ENCODE results near the gene SNX33. TPM values are rescaled to one million over a fixed set of nuclear protein-coding genes. Genes with fewer than 3 reads are reported as not detected.

SNX33 gene
- total and polyA plus RNA-seq, 2 of the 13 experiments (the other 11 are each of a cell fraction or from before 2014, with no cell fraction given), result 11.0 to 11.6 TPM

DNA sequence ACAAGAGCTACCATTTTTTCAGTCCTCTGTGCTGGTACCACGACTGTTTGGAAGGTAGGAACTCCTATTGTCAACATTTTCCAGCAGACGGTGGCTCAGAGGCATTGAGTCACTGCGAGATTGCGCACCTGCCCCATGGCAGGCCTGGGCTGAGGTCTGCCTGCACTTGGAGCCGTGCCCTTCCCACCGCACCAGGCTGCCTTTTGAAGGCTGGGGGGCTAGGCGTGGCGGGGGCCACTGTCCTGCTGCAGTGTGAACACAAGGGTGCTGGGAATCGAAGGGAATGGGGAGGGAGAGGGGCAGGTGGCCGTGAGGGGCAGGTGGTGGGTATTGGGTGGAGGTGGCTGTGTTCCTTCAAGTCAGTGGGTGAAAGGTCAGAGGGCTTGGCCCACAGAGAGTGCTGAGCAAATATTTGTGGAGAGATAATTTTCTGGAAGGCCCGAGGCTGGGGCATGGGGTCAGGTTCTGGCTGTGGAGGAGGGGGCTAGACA lies 16.3 kb downstream of the SNX33 start (continued):
- no peak for TF ChIP-seq LCORL (IDR thresholded peaks at IDR 0.05)
- 0 out of 2 replicates have a peak, but pooled peaks have one; percentile 41 for TF ChIP-seq LCORL (CRISPR knock-in tag; IDR thresholded peaks at IDR 0.05)
- TF ChIP-seq FLYWCH1 (CRISPR knock-in tag; IDR thresholded peaks at IDR 0.05), result no peak
- TF ChIP-seq ZFP82 (CRISPR knock-in tag; IDR thresholded peaks at IDR 0.05; ENCODE audit: borderline replicate concordance), result no peak
- TF ChIP-seq, protein P1, sequence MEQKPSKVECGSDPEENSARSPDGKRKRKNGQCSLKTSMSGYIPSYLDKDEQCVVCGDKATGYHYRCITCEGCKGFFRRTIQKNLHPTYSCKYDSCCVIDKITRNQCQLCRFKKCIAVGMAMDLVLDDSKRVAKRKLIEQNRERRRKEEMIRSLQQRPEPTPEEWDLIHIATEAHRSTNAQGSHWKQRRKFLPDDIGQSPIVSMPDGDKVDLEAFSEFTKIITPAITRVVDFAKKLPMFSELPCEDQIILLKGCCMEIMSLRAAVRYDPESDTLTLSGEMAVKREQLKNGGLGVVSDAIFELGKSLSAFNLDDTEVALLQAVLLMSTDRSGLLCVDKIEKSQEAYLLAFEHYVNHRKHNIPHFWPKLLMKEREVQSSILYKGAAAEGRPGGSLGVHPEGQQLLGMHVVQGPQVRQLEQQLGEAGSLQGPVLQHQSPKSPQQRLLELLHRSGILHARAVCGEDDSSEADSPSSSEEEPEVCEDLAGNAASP (CRISPR knock-in tag; IDR thresholded peaks at IDR 0.05; ENCODE audit: borderline replicate concordance), result no peak
- TF ChIP-seq, protein P2, sequence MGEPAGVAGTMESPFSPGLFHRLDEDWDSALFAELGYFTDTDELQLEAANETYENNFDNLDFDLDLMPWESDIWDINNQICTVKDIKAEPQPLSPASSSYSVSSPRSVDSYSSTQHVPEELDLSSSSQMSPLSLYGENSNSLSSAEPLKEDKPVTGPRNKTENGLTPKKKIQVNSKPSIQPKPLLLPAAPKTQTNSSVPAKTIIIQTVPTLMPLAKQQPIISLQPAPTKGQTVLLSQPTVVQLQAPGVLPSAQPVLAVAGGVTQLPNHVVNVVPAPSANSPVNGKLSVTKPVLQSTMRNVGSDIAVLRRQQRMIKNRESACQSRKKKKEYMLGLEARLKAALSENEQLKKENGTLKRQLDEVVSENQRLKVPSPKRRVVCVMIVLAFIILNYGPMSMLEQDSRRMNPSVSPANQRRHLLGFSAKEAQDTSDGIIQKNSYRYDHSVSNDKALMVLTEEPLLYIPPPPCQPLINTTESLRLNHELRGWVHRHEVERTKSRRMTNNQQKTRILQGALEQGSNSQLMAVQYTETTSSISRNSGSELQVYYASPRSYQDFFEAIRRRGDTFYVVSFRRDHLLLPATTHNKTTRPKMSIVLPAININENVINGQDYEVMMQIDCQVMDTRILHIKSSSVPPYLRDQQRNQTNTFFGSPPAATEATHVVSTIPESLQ (CRISPR knock-in tag; conservative IDR thresholded peaks at IDR 0.05), result no peak
- TF ChIP-seq, protein P3, sequence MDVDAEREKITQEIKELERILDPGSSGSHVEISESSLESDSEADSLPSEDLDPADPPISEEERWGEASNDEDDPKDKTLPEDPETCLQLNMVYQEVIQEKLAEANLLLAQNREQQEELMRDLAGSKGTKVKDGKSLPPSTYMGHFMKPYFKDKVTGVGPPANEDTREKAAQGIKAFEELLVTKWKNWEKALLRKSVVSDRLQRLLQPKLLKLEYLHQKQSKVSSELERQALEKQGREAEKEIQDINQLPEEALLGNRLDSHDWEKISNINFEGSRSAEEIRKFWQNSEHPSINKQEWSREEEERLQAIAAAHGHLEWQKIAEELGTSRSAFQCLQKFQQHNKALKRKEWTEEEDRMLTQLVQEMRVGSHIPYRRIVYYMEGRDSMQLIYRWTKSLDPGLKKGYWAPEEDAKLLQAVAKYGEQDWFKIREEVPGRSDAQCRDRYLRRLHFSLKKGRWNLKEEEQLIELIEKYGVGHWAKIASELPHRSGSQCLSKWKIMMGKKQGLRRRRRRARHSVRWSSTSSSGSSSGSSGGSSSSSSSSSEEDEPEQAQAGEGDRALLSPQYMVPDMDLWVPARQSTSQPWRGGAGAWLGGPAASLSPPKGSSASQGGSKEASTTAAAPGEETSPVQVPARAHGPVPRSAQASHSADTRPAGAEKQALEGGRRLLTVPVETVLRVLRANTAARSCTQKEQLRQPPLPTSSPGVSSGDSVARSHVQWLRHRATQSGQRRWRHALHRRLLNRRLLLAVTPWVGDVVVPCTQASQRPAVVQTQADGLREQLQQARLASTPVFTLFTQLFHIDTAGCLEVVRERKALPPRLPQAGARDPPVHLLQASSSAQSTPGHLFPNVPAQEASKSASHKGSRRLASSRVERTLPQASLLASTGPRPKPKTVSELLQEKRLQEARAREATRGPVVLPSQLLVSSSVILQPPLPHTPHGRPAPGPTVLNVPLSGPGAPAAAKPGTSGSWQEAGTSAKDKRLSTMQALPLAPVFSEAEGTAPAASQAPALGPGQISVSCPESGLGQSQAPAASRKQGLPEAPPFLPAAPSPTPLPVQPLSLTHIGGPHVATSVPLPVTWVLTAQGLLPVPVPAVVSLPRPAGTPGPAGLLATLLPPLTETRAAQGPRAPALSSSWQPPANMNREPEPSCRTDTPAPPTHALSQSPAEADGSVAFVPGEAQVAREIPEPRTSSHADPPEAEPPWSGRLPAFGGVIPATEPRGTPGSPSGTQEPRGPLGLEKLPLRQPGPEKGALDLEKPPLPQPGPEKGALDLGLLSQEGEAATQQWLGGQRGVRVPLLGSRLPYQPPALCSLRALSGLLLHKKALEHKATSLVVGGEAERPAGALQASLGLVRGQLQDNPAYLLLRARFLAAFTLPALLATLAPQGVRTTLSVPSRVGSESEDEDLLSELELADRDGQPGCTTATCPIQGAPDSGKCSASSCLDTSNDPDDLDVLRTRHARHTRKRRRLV (CRISPR knock-in tag; IDR thresholded peaks at IDR 0.05), result no peak
- TF ChIP-seq MIER3 (CRISPR knock-in tag; IDR thresholded peaks at IDR 0.05; ENCODE audit: borderline replicate concordance), result no peak
- TF ChIP-seq ZNF775 (CRISPR knock-in tag; IDR thresholded peaks at IDR 0.05; ENCODE audit: borderline replicate concordance), result no peak
- TF ChIP-seq, protein P4, sequence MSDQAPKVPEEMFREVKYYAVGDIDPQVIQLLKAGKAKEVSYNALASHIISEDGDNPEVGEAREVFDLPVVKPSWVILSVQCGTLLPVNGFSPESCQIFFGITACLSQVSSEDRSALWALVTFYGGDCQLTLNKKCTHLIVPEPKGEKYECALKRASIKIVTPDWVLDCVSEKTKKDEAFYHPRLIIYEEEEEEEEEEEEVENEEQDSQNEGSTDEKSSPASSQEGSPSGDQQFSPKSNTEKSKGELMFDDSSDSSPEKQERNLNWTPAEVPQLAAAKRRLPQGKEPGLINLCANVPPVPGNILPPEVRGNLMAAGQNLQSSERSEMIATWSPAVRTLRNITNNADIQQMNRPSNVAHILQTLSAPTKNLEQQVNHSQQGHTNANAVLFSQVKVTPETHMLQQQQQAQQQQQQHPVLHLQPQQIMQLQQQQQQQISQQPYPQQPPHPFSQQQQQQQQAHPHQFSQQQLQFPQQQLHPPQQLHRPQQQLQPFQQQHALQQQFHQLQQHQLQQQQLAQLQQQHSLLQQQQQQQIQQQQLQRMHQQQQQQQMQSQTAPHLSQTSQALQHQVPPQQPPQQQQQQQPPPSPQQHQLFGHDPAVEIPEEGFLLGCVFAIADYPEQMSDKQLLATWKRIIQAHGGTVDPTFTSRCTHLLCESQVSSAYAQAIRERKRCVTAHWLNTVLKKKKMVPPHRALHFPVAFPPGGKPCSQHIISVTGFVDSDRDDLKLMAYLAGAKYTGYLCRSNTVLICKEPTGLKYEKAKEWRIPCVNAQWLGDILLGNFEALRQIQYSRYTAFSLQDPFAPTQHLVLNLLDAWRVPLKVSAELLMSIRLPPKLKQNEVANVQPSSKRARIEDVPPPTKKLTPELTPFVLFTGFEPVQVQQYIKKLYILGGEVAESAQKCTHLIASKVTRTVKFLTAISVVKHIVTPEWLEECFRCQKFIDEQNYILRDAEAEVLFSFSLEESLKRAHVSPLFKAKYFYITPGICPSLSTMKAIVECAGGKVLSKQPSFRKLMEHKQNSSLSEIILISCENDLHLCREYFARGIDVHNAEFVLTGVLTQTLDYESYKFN (CRISPR knock-in tag; conservative IDR thresholded peaks at IDR 0.05), result peak; percentile 71
- no peak for TF ChIP-seq ZNF232 (CRISPR knock-in tag; IDR thresholded peaks at IDR 0.05; ENCODE audit: borderline replicate concordance)
- no peak for TF ChIP-seq KAT2B (IDR thresholded peaks at IDR 0.05; ENCODE audit: borderline replicate concordance, low read depth, low read length)
- TF ChIP-seq SETDB1 (CRISPR knock-in tag; IDR thresholded peaks at IDR 0.05; ENCODE audit: borderline replicate concordance), result no peak
- no peak for TF ChIP-seq MED8 (CRISPR knock-in tag; IDR thresholded peaks at IDR 0.05; ENCODE audit: insufficient replicate concordance)
